PFSK-1 (cell line): ENCODE data around the gene GALNT14.

Source experiments
- FOXP2 ChIP-seq: optimal IDR thresholded peaks from 2 replicates; pipeline ENCODE3; 2011; ENCODE audit warnings: borderline replicate concordance, control low read depth, inconsistent platforms; ENCODE audit not compliant: insufficient read depth; ENCODE audit errors: extremely low read length, extremely low read depth
- POLR2AphosphoS5 ChIP-seq: IDR thresholded peaks from 2 replicates; pipeline ENCODE4 v1.6.1; 2012; ENCODE audit warnings: low read depth, mild to moderate bottlenecking, control low read depth, low read length, moderate library complexity
- SIN3A ChIP-seq: IDR thresholded peaks from 2 replicates; pipeline ENCODE4 v1.6.1; 2012; ENCODE audit warnings: mild to moderate bottlenecking, low read length, moderate library complexity, borderline replicate concordance; ENCODE audit not compliant: insufficient read depth
- TAF1 ChIP-seq: IDR thresholded peaks from 2 replicates; pipeline ENCODE4 v1.6.1; 2012; ENCODE audit warnings: low read length, control low read depth, borderline replicate concordance; ENCODE audit not compliant: insufficient read depth
- TF ChIP-seq, protein P1 (sequence below), 2 experiments: IDR thresholded peaks; 2 replicates each; pipeline versions ENCODE4 v1.6.1 to v1.8.0; 2011 to 2012; ENCODE audit warnings: low read depth in 2 of 2, low read length in 2 of 2, control low read depth in 1 of 2, inconsistent platforms in 1 of 2, mild to moderate bottlenecking in 1 of 2, moderate library complexity in 1 of 2; ENCODE audit not compliant: insufficient read depth in 1 of 2

The GALNT14 gene

DNA sequence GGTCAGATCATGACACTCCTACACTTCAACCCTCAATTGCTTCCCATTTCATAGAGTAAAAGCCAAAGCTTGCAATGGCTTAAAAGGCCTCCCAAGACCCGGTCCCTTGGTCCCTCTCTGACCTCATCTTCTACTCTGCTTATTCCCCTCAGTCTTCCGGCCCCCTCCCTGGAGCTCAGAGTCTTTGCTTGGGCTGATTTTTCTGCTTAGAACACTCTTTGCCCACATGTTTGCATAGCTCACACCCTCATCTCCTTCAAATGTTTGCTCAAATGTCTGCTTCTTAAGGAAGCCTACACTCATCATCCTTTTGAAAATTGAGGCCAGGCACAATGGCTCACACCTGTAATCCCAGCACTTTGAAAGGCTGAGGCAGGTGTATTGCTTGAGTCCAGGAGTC, 265.4 kb downstream of the GALNT14 start:
- TF ChIP-seq POLR2AphosphoS5 (no peak), FOXP2 (no peak), TAF1 (no peak)
- TF ChIP-seq, protein P1, sequence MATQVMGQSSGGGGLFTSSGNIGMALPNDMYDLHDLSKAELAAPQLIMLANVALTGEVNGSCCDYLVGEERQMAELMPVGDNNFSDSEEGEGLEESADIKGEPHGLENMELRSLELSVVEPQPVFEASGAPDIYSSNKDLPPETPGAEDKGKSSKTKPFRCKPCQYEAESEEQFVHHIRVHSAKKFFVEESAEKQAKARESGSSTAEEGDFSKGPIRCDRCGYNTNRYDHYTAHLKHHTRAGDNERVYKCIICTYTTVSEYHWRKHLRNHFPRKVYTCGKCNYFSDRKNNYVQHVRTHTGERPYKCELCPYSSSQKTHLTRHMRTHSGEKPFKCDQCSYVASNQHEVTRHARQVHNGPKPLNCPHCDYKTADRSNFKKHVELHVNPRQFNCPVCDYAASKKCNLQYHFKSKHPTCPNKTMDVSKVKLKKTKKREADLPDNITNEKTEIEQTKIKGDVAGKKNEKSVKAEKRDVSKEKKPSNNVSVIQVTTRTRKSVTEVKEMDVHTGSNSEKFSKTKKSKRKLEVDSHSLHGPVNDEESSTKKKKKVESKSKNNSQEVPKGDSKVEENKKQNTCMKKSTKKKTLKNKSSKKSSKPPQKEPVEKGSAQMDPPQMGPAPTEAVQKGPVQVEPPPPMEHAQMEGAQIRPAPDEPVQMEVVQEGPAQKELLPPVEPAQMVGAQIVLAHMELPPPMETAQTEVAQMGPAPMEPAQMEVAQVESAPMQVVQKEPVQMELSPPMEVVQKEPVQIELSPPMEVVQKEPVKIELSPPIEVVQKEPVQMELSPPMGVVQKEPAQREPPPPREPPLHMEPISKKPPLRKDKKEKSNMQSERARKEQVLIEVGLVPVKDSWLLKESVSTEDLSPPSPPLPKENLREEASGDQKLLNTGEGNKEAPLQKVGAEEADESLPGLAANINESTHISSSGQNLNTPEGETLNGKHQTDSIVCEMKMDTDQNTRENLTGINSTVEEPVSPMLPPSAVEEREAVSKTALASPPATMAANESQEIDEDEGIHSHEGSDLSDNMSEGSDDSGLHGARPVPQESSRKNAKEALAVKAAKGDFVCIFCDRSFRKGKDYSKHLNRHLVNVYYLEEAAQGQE (IDR thresholded peaks at IDR 0.05; ENCODE audit: insufficient read depth in 1 of 2, low read depth in 2 of 2, low read length in 2 of 2), result no peak

DNA sequence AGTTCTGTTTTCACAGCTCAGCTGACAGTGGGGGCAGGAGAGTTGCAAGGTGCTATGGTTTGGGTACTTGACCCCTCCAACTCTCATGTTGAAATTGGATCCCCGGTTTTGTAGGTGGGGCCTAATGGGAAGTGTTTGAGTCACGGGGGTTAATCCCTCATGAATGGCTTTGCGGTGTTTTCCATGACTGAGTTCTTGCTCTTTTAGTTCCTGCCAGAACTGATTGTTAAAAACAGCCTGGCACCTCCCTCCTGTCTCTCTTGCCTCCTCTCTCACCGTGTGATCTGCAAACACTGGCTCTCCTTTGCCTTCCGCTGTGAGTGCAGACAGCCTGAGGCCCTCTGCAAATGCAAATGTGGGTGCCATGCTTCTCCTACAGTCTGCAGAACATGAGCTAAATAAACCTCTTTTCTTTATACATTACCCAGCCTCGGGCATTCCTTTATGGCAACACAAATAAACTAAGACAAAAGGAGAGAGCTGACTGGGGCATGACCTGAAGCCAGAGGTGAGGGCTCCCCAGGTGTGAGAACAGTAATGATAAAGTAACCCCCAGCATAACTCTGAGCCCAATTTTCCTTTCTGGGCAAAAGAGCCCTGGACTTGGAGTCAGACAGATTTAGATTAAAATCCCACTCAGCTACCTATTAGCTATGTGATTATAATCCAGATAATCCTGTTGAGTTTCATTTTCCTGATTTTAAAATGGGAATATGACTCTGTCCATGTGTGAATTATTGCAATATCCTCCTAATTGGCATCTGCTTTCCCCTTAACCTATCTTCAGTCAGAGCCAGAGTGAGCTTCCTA, 266.1 kb downstream of the GALNT14 start:
- TF ChIP-seq, protein P1 (IDR thresholded peaks at IDR 0.05; ENCODE audit: insufficient read depth in 1 of 2, low read depth in 2 of 2, low read length in 2 of 2), result no peak
- TF ChIP-seq SIN3A, result no peak
- TF ChIP-seq FOXP2, result no peak
- TF ChIP-seq TAF1, result no peak
- no peak for TF ChIP-seq POLR2AphosphoS5

DNA sequence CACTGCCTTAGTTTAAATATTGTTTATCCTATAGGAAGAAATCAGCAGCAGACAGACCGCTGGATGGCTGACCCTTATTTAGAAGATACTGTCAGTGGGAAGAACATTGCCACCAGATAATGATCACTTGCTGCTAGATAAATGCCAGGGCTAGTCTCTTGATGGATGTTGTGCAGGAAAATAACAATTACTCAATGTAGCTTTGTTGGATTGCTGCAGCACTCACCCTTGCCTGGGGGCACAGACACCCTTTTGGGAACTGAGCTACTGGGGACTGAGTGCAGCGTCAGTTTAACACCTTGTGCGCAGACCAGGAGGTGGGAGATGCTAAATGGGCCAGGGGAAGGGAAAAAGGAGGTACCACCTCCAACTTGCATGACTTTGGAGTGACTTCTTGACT, 266.8 kb downstream of the GALNT14 start:
- no peak for TF ChIP-seq POLR2AphosphoS5
- no peak for TF ChIP-seq TAF1
- no peak for TF ChIP-seq FOXP2
- TF ChIP-seq SIN3A, result no peak

DNA sequence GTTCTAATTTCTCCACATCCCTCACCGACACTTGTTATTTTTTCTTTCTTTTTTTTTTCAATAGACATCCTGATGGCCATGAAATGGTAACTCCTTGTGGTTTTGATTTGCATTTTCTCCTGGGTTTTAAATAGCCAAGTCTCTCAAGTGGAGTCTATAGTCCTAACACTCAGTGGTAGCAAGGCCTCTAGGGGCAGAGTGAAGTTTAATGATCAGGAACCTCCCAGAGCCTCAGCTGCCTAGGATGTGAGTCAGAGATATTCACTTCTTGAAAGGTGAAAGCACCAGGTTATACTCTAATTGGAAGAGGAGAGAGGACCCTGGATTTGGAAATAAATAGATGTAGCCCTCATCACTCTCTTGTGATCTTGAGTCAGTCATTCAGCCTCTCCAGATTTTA, 268.3 kb downstream of the GALNT14 start:
- TF ChIP-seq SIN3A, result no peak
- no peak for TF ChIP-seq TAF1
- TF ChIP-seq, protein P1 (IDR thresholded peaks at IDR 0.05; ENCODE audit: insufficient read depth in 1 of 2, low read depth in 2 of 2, low read length in 2 of 2), result no peak
- TF ChIP-seq FOXP2, result no peak
- TF ChIP-seq POLR2AphosphoS5, result no peak

DNA sequence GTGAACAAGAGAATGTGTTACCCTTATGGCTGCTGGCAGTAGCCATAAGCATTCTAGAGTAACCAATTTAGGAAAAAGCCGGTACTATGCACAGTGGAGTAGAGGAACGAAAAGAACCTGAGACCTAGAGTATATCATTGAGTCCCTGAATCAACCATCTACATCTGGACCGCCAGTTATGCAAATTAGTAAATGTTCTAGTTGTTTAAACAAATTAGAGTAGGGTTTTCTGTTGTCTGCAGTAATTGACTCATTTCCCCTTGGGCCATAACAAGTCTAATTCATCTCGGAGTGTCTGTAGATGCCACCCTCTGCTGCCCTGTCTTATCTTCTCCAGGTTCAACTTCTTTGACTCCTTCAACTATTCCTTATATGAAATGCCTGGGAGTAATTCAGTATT, 270.9 kb downstream of the GALNT14 start:
- no peak for TF ChIP-seq POLR2AphosphoS5
- no peak for TF ChIP-seq FOXP2
- TF ChIP-seq SIN3A, result no peak
- no peak for TF ChIP-seq TAF1
- TF ChIP-seq, protein P1 (IDR thresholded peaks at IDR 0.05; ENCODE audit: insufficient read depth in 1 of 2, low read depth in 2 of 2, low read length in 2 of 2), result no peak
